Measurements from ENCODE around the gene SLC1A4. TPM values are rescaled to one million over a fixed set of nuclear protein-coding genes. Genes with fewer than 3 reads are reported as not detected.
A peak's percentile ranks its signal among the peaks of the same experiment; 100 is the strongest.

SLC1A4 gene
- total and polyA plus RNA-seq, 5 donors from 2014 or later = 8.1 to 22.1 (median 14.3) TPM

DNA sequence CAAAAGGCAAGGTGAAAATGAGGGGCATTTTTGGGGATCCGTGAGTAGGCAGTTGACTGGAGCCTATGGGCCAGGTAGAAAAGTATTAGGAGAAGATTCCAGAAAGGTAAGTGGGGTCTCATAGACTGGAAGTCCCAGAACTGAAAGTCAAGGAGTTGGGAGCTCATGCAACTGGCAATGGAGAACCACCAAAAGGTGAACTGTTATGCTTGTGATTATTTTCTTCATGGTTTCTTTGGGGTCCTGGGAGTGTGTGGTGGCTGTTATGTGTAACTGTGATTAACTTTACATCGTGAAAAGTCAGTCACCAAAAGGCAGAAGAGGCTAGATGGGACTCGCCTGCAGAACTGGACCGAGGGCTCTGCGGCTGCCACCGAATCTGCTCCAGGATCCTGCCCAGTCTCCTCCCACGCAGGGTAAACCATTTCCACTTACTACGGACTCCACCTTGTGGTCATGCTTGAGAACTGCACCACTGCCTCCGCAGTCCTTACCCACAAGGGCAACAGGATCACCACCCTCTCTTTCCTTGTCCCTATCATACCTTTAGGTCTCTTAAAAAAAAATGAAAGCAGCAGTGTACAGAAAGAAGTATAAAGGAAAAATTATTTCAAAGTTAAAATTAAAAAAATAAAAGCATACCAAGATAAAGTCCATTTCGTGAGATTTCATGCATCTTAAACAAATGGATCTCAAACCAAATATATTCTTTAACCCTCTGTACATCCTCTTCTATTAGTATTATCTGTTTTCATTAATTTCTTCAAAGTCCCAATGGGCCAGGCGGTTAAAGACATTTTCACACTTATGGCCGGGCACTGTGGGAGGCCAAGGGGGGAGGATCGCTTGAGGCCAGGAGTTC is 51.4 kb downstream of the SLC1A4 start:
- peaks cover 0 to 16% (median 9%) of the 10 kb centered on the region in 7 donors for H3K9me3 Mint-ChIP-seq
- Histone ChIP-seq H3K36me3 (ENCODE audit: control insufficient read depth, insufficient read depth, low read length) (peaks cover 22% of the 10 kb centered on the region), H3K4me1 (ENCODE audit: control insufficient read depth, insufficient read depth, low read length, poor library complexity, severe bottlenecking) (peaks cover 6% of the 10 kb centered on the region), H3K4me3 (ENCODE audit: low read depth, low read length) (no peak overlapping the region), H3K27me3 (ENCODE audit: control insufficient read depth, insufficient read depth, low read length) (no peaks in the 10 kb centered on the region), H3K9me3 (ENCODE audit: control insufficient read depth in 2 of 2, low read length in 2 of 2) (peaks cover 7 to 11% of the 10 kb centered on the region in 2 experiments), H3K27ac (ENCODE audit: insufficient read depth, low read length, poor library complexity, severe bottlenecking) (no peak overlapping the region)
- no peaks in the 10 kb centered on the region for H3K27me3 Mint-ChIP-seq
- H3K4me3 Mint-ChIP-seq = peak overlapping the region in 1 of 4 donors; percentile 33
- peaks cover 32% of the 10 kb centered on the region for H3K36me3 Mint-ChIP-seq
- peak; percentile 90 to 92 for ATAC-seq (ENCODE audit: low read depth in 2 of 2)
- H3K4me1 Mint-ChIP-seq = peaks cover 5 to 13% (median 11%) of the 10 kb centered on the region in 4 donors
- H3K27ac Mint-ChIP-seq = peak overlapping the region in 1 of 3 donors; percentile 49
- peak; percentile 67 to 85 (median 73) for DNase-seq

- Mint-ChIP-seq H3K27ac (no peak overlapping the region), H3K9me3 (peaks cover 0 to 16% (median 9%) of the 10 kb centered on the region in 7 donors), H3K27me3 (no peaks in the 10 kb centered on the region), H3K36me3 (peaks cover 34% of the 10 kb centered on the region), H3K4me3 (no peak overlapping the region), H3K4me1 (peaks cover 5 to 13% (median 11%) of the 10 kb centered on the region in 4 donors)
- ATAC-seq (ENCODE audit: low read depth in 2 of 2) = no peak
- Histone ChIP-seq H3K9me3 (ENCODE audit: control insufficient read depth in 2 of 2, low read length in 2 of 2) (peaks cover 7 to 11% of the 10 kb centered on the region in 2 experiments), H3K27ac (ENCODE audit: insufficient read depth, low read length, poor library complexity, severe bottlenecking) (no peak overlapping the region), H3K36me3 (ENCODE audit: control insufficient read depth, insufficient read depth, low read length) (peaks cover 22% of the 10 kb centered on the region), H3K4me3 (ENCODE audit: low read depth, low read length) (no peak overlapping the region), H3K27me3 (ENCODE audit: control insufficient read depth, insufficient read depth, low read length) (no peaks in the 10 kb centered on the region), H3K4me1 (ENCODE audit: control insufficient read depth, insufficient read depth, low read length, poor library complexity, severe bottlenecking) (peaks cover 6% of the 10 kb centered on the region)
- DNase-seq = no peak
Observed at GRCh38 chr2:65043001-65043400, 53.8 kb downstream of the SLC1A4 start.

GRCh38 chr2:65044097-65044735 is 55.0 kb downstream of the SLC1A4 start:
- no peak overlapping the region for H3K27ac ChIP-seq (ENCODE audit: insufficient read depth, low read length, poor library complexity, severe bottlenecking)
- Mint-ChIP-seq H3K9me3 (peaks cover 0 to 16% (median 9%) of the 10 kb centered on the region in 7 donors), H3K27ac (no peak overlapping the region), H3K27me3 (no peaks in the 10 kb centered on the region), H3K4me3 (no peak overlapping the region), H3K4me1 (peaks cover 8 to 18% (median 11%) of the 10 kb centered on the region in 4 donors), H3K36me3 (peaks cover 36% of the 10 kb centered on the region)
- no peaks in the 10 kb centered on the region for H3K27me3 ChIP-seq (ENCODE audit: control insufficient read depth, insufficient read depth, low read length)
- H3K36me3 ChIP-seq (ENCODE audit: control insufficient read depth, insufficient read depth, low read length) = peaks cover 22% of the 10 kb centered on the region
- H3K9me3 ChIP-seq (ENCODE audit: control insufficient read depth in 2 of 2, low read length in 2 of 2) = peaks cover 7 to 11% of the 10 kb centered on the region in 2 experiments
- DNase-seq = no peak
- no peak overlapping the region for H3K4me3 ChIP-seq (ENCODE audit: low read depth, low read length)
- ATAC-seq (ENCODE audit: low read depth in 2 of 2) = no peak
- peaks cover 6% of the 10 kb centered on the region for H3K4me1 ChIP-seq (ENCODE audit: control insufficient read depth, insufficient read depth, low read length, poor library complexity, severe bottlenecking)

GRCh38 chr2:65045651-65046050 is 56.5 kb downstream of the SLC1A4 start:
- no peaks in the 10 kb centered on the region for H3K4me1 ChIP-seq (ENCODE audit: control insufficient read depth, insufficient read depth, low read length, poor library complexity, severe bottlenecking)
- no peak for DNase-seq
- H3K9me3 ChIP-seq (ENCODE audit: control insufficient read depth in 2 of 2, low read length in 2 of 2) = peaks cover 7 to 11% of the 10 kb centered on the region in 2 experiments
- peaks cover 33% of the 10 kb centered on the region for H3K36me3 Mint-ChIP-seq
- ATAC-seq (ENCODE audit: low read depth in 2 of 2) = no peak
- H3K27ac ChIP-seq (ENCODE audit: insufficient read depth, low read length, poor library complexity, severe bottlenecking) = no peak overlapping the region
- H3K27me3 ChIP-seq (ENCODE audit: control insufficient read depth, insufficient read depth, low read length) = no peaks in the 10 kb centered on the region
- H3K27ac Mint-ChIP-seq = no peak overlapping the region
- H3K36me3 ChIP-seq (ENCODE audit: control insufficient read depth, insufficient read depth, low read length) = peaks cover 22% of the 10 kb centered on the region
- no peaks in the 10 kb centered on the region for H3K27me3 Mint-ChIP-seq
- no peak overlapping the region for H3K4me3 ChIP-seq (ENCODE audit: low read depth, low read length)
- peaks cover 0 to 16% (median 9%) of the 10 kb centered on the region in 7 donors for H3K9me3 Mint-ChIP-seq
- H3K4me3 Mint-ChIP-seq = no peak overlapping the region
- peaks cover 3 to 8% (median 5%) of the 10 kb centered on the region in 4 donors for H3K4me1 Mint-ChIP-seq

DNA sequence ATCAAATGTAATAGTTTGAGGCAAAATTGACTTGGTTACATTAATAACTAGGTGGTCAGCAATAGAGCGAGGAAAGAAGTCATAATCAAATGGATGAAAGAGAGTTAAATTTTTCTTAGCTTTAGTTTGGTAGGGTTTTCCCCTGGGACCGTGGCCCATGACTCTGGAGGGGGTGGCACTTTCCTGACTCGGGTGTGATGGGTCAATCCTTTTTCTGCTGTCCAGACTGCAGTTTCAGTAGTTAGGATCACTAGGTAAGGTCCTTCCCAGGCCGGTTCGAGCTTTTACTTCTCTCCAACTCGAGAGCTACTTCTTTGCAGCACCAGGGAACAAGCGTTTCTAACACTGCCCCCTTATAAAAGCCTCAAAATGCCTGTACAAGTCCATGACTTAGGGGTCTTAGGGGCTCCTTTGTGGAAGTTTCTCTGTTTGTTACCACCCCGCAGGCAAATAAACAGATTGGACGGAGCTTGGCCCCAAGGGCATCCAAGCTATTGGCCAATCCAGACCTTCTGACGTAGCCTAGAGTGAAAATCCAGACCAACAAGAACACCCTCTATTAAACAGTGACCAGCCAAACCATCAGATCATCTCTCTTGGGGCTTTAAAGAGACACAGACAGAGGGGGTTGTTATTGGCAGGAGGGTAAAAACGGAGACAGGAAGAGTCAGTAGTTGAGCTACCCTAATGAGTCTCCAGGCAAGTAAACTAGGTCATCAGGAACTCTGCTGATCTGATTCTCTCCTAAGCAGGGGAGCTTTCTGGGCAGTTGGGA is 57.6 kb downstream of the SLC1A4 start:
- H3K27me3 ChIP-seq (ENCODE audit: control insufficient read depth, insufficient read depth, low read length) = no peaks in the 10 kb centered on the region
- Mint-ChIP-seq H3K36me3 (peaks cover 40% of the 10 kb centered on the region), H3K4me3 (no peak overlapping the region), H3K4me1 (peaks cover 0 to 9% (median 6%) of the 10 kb centered on the region in 4 donors), H3K9me3 (peaks cover 0 to 16% (median 9%) of the 10 kb centered on the region in 7 donors), H3K27ac (no peak overlapping the region), H3K27me3 (no peaks in the 10 kb centered on the region)
- no peak overlapping the region for H3K27ac ChIP-seq (ENCODE audit: insufficient read depth, low read length, poor library complexity, severe bottlenecking)
- no peaks in the 10 kb centered on the region for H3K4me1 ChIP-seq (ENCODE audit: control insufficient read depth, insufficient read depth, low read length, poor library complexity, severe bottlenecking)
- ATAC-seq (ENCODE audit: low read depth in 2 of 2) = no peak
- no peak for DNase-seq
- H3K9me3 ChIP-seq (ENCODE audit: control insufficient read depth in 2 of 2, low read length in 2 of 2) = peaks cover 7 to 11% of the 10 kb centered on the region in 2 experiments
- H3K36me3 ChIP-seq (ENCODE audit: control insufficient read depth, insufficient read depth, low read length) = peaks cover 22% of the 10 kb centered on the region
- no peak overlapping the region for H3K4me3 ChIP-seq (ENCODE audit: low read depth, low read length)

DNA sequence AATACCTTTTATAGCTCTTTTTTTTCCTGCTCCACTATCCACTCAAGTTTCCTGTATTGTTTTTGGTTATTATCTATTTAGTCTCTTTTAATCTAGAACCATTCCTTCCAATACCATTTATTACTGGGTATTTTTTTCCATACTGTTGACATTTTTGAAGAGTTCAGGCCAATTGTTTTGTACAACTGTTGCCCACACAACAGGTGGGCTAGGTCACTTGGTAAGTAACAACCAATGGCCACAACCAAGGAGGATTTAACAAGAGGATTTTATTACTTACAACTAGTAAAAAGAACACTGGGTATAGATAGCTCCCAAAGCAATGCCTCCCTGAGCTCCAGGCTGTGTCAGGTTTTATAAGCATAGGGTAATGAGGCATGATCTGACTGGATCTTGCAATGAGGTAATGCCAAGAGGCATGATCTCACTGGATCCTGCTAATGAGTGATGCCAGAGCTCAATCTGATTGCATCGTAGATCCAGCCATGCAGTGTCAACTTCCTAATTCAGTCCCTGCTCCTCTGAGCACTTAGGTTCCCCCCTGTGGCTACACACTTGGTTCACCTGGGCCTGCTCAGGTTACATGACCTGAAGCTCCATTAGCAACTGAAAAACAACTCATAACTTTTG is 59.9 kb downstream of the SLC1A4 start:
- H3K4me3 ChIP-seq (ENCODE audit: low read depth, low read length) = no peak overlapping the region
- Mint-ChIP-seq H3K4me3 (no peak overlapping the region), H3K27ac (no peak overlapping the region), H3K4me1 (peaks cover 12 to 27% (median 18%) of the 10 kb centered on the region in 4 donors), H3K27me3 (no peaks in the 10 kb centered on the region), H3K9me3 (peaks cover 0 to 13% (median 7%) of the 10 kb centered on the region in 7 donors), H3K36me3 (peaks cover 38% of the 10 kb centered on the region)
- no peak overlapping the region for H3K27ac ChIP-seq (ENCODE audit: insufficient read depth, low read length, poor library complexity, severe bottlenecking)
- peaks cover 2 to 4% of the 10 kb centered on the region in 2 experiments for H3K9me3 ChIP-seq (ENCODE audit: control insufficient read depth in 2 of 2, low read length in 2 of 2)
- DNase-seq (no peak), ATAC-seq (ENCODE audit: low read depth in 2 of 2) (no peak)
- peaks cover 13% of the 10 kb centered on the region for H3K36me3 ChIP-seq (ENCODE audit: control insufficient read depth, insufficient read depth, low read length)
- H3K4me1 ChIP-seq (ENCODE audit: control insufficient read depth, insufficient read depth, low read length, poor library complexity, severe bottlenecking) = peaks cover 18% of the 10 kb centered on the region
- H3K27me3 ChIP-seq (ENCODE audit: control insufficient read depth, insufficient read depth, low read length) = no peaks in the 10 kb centered on the region

DNA sequence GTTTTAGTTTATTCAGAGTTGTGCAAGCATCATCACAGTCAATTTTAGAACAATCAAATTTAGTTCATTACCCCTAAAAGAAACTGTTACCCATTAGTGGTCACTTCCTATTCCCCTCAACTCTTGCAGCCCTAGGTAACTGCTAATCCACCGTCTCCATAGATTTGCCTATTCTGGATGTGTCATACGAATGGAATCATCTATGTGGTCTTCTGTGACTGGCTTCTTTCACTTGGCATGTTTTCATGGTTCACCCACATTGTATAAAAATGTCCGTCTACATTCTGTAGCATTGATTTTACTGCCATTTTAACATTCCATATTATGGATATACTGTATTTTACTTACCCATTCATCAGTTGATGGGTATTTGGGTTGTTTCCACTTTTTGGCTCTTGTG is 61.7 kb downstream of the SLC1A4 start:
- H3K4me1 Mint-ChIP-seq = peaks cover 17 to 40% (median 31%) of the 10 kb centered on the region in 4 donors
- ATAC-seq (ENCODE audit: low read depth in 2 of 2) = no peak
- no peak for DNase-seq
- no peak overlapping the region for H3K27ac ChIP-seq (ENCODE audit: insufficient read depth, low read length, poor library complexity, severe bottlenecking)
- no peaks in the 10 kb centered on the region for H3K27me3 ChIP-seq (ENCODE audit: control insufficient read depth, insufficient read depth, low read length)
- no peaks in the 10 kb centered on the region for H3K9me3 ChIP-seq (ENCODE audit: control insufficient read depth in 2 of 2, low read length in 2 of 2)
- H3K36me3 Mint-ChIP-seq = peaks cover 21% of the 10 kb centered on the region
- no peak overlapping the region for H3K27ac Mint-ChIP-seq
- no peaks in the 10 kb centered on the region for H3K27me3 Mint-ChIP-seq
- H3K4me1 ChIP-seq (ENCODE audit: control insufficient read depth, insufficient read depth, low read length, poor library complexity, severe bottlenecking) = peaks cover 33% of the 10 kb centered on the region
- no peak overlapping the region for H3K4me3 ChIP-seq (ENCODE audit: low read depth, low read length)
- H3K36me3 ChIP-seq (ENCODE audit: control insufficient read depth, insufficient read depth, low read length) = no peaks in the 10 kb centered on the region
- no peak overlapping the region for H3K4me3 Mint-ChIP-seq
- H3K9me3 Mint-ChIP-seq = no peaks in the 10 kb centered on the region
